GM21529 (cell line): Measurements from ENCODE around the gene NRTN.

Experiments
- ATAC-seq: cut with Tn5 transposase; IDR thresholded peaks from one replicate; pipeline ENCODE4 v1.9.1; 2021; ENCODE audit not compliant: unreplicated experiment

NRTN gene

GRCh38 chr19:5789886-5790558 is 14.8 kb upstream of the NRTN start:
- ATAC-seq, result no peak

- peak; percentile 88 for ATAC-seq
Measured at GRCh38 chr19:5790559-5791520, 14.0 kb upstream of the NRTN start, which contains the start of gene DUS3L. DUS3L (minus strand) TSS chr19:5791163; CDS start chr19:5791141, 22 bp downstream.

- ATAC-seq, result no peak
Measured at GRCh38 chr19:5792224-5792623, 12.6 kb upstream of the NRTN start.

DNA sequence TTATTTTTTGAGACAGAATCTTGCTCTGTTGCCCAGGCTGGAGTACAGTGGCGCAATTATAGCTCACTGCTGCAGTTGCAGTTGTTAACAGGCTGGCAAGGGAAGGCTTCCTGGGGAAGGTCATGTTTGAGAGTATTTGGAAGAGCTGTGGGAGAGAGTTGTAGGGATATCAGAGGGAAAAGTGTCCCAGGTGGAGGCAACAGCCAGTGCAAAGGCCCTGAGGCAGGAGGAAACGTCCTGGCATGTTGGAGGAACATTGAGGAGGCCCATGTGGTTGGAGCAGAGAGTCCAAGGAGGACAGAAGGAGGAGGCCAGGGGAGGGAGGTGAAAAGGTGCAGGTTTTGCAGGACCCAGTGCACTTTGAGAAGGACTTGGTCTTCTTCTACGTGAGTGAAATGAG is 11.7 kb upstream of the NRTN start:
- no peak for ATAC-seq

- ATAC-seq, result no peak
Measured at GRCh38 chr19:5795382-5795919, 9.4 kb upstream of the NRTN start.

DNA sequence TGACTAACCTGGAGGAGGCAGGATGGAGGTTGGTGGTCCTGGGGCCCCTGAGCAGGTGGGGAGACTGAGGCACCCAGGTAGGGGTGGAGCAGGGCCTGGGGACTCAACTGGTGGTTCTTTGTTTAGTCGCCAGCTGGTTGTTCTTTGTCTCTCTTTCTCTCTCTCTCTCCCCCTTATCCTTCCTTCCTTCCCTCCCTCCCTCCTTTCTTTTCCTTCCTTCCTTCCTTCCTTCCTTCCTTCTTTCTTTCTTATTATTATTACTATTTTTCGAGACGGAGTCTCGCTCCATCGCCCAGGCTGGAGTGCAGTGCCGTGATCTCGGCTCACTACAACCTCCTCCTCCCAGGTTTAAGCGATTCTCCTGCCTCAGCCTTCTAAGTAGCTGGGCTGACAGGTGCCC is 6.6 kb upstream of the NRTN start:
- ATAC-seq, result no peak

GRCh38 chr19:5799247-5800241 is 5.3 kb upstream of the NRTN start:
- ATAC-seq, result no peak

GRCh38 chr19:5800361-5801270 is 4.3 kb upstream of the NRTN start:
- ATAC-seq, result no peak

GRCh38 chr19:5801796-5802619 is 2.9 kb upstream of the NRTN start:
- ATAC-seq, result no peak

DNA sequence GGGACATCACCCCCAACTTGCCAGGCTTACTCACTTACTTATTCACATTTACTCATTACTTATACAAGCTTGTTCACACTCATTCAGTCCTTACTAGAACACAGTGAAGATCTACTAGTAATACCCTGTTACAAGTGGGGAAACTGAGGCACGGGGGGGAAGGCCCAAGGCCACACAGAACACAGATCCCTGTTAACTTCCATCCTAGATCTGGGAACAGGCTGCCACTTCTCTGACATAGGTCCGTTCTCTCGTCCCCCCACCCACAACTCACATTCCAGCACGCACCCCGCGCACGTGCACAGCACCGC is 1.5 kb upstream of the NRTN start:
- ATAC-seq, result no peak

GRCh38 chr19:5803752-5804515 is 933 bp upstream of the NRTN start:
- ATAC-seq, result peak; percentile 73

DNA sequence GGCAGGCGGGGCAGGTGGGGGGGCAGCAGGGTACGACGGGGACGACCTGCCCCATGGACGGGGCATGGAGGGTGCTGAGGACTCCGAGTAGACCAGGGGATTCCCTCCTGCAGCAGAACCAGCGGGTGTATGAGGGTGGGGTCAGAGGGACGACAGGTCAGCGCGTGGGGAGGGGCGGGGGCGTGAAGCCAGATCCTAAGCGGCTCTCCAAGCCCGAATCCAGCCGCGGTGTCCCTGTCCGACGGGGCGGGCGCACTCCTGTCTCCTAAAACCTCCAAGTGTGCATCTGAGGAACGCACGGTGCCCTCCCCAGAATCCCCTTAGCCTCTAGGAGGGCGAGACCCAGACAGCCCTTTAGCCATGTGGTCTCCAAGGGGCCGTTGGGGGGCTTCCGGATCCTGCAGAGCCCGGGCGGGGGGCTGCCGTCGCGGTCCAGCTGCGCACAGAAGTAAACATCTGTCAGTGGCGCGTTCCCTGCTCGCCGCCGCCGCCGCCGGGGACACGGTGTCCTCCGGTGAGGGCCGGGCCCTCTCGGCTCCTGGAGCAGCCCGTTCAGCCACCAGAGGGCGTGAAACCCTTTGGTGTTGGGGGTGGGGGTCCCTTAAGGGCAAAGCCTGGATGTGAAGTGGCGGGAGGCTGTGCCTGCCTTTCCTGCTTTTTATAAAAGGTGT is 730 bp downstream of the NRTN start:
- no peak for ATAC-seq

DNA sequence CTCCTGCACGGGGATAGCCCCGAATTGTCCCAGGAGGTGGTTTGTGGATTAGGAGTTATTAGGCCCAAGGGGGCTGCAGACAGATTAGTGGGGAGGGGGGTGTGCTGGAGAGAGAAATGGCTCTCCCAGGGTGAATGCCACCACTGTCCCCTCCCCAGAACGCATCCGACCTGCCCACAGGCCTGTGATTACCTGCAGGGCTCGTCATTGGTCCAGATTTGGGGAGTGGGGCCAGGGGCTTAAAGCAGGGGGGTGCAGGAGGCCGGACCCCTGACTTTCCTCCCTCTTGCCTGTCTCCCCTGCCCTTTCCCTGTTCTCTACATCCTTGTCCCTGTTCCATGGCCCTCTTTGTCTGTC is 1.2 kb downstream of the NRTN start:
- ATAC-seq, result no peak

GRCh38 chr19:5806905-5807304 is 2.0 kb downstream of the NRTN start:
- no peak for ATAC-seq

DNA sequence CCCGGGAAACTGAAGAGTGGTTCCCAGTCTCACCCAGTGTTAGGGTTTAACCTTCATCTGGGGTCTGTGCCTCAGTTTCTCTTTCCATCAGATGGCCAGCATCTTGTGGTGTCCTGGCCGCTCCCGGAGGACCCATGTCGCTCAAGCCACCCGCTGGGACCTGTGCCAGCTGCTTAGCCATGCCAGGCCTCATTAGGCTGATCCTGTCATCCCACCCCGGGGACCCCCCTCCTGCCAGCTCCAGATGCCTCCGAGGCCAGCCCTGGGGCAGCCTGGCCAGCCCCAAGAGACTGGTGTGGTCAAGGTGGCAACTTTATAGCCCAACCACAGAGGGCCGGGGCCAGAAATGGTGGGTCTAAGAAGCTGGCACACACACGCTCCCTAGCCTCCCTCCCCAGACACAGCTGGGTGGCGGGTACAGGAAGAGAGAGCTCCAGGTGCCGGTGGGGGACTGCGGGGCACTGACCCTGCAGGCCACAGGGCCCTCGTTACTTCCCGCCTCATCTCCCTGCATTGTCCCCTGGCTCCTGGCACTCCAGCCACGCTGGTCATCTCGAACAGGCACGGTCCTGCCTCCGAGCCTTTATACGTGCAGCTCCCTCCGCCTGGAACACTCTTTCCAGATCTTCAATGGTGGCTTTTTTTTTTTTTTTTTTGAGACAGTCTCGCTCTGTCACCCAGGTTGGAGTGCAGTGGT is 3.4 kb downstream of the NRTN start:
- no peak for ATAC-seq

- no peak for ATAC-seq
Measured at GRCh38 chr19:5809053-5809452, 4.2 kb downstream of the NRTN start.

DNA sequence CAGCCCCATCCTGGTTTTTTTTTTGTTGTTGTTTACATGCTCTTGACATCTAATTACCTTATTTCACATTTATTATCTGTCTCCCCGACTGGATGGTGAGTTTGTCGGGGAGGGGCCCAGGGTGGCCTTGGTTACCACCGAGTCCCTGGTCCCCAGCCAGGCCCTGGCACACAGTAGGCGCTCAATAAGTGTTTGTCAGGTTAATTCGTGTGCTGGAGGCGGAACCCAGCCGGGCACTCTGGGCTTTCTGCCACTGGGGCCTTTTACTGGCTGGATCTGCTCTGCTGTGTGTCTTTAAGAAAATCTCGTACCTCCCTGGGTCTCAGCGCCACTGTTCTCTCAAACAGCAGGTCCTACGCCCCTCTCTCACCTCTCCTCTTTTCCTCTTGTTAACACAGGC is 4.6 kb downstream of the NRTN start:
- no peak for ATAC-seq
